Smooth muscle cell of the coronary artery (primary cell): ENCODE measurements around the gene REP15. TPM values are rescaled to one million over a fixed set of nuclear protein-coding genes. Genes with fewer than 3 reads are reported as not detected.

Experiments used
- total RNA-seq: library from RNA; depleted of rRNA; stranded (reverse); fragments of >200 nt; gene quantifications from 2 replicates; pipeline ENCODE4 v1.2.3, GENCODE V29; 2014; ENCODE audit warnings: low replicate concordance

Gene REP15, protein sequence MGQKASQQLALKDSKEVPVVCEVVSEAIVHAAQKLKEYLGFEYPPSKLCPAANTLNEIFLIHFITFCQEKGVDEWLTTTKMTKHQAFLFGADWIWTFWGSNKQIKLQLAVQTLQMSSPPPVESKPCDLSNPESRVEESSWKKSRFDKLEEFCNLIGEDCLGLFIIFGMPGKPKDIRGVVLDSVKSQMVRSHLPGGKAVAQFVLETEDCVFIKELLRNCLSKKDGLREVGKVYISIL
- total RNA-seq: 0.68 and 0.70 TPM in 2 replicates

DNA sequence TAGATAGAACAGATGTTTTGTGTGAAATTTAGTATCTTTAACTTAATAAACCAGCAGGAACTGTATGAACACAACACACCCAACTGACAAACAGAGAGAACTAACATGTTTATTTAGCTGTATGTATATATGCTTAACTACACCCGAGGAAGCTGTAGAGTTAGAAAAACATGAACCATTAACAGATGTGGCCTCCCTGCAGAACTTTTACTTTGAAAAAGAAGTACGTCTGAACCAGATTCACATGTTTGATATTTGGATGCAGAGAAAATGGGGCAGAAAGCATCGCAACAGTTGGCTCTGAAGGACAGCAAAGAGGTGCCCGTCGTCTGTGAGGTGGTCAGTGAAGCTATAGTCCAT is at the start of gene REP15:
Gene REP15 (plus strand): TSS at position 155 of the 360 bp plus-strand sequence. CDS start 116 bp downstream, at position 271.

DNA sequence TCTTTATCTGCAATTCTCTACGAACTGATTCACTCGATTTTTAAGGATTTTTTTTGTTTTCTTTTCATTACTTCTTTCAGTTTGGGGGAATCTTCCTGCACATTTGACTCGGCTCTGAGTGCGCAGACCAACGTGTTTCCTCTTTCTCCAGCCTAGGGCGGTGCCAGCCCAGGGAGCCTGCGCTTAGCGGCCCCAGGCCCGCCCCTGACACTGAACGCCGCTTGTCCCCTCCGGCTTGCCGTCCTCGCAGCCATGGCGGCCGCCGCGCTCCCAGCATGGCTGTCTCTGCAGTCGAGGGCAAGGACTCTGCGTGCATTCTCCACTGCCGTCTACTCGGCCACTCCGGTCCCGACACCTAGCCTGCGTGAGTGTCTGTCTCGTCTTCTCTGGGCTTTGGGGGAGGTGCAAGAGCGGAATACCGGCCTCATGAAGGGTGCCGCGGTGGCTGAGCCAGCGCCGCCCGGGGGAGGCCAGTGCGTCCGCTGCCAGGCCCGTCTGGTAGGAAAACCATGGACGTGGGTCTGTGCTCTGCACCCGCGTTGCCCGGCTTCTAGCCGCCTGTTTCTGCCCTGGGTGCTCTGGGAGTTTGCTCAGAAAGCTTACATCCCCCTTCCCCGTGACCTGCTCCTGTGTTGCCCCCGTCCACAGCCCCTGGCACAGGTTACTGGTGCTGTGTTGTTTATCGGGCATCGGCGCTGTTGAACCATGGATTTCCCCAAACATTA is 14.5 kb downstream of the REP15 start, which contains the start of gene MRPS35:
Gene MRPS35 (plus strand): TSS at position 241 of the 725 bp plus-strand sequence. CDS start 12 bp downstream, at position 253.

Other genes starting within 250 kb of the REP15 start
- 0.08 TPM in 1 of 2 replicates, not detected in the other for gene SMCO2, start 249.7 kb upstream of the REP15 start, total RNA-seq
- 70.1 and 78.1 TPM in 2 replicates for gene PPFIBP1, start 172.2 kb upstream of the REP15 start, total RNA-seq
- gene MRPS35, start 14.4 kb downstream of the REP15 start, total RNA-seq: 21.9 and 36.5 TPM in 2 replicates
- gene KLHL42, start 83.8 kb downstream of the REP15 start, total RNA-seq: 17.9 and 31.8 TPM in 2 replicates
- not detected in 2 replicates for gene MANSC4, start 83.8 kb downstream of the REP15 start, total RNA-seq